H9 (cell line): Measurements from ENCODE around the gene RNF41. TPM values are rescaled to one million over a fixed set of nuclear protein-coding genes. Genes with fewer than 3 reads are reported as not detected.
A peak's percentile ranks its signal among the peaks of the same experiment; 100 is the strongest.

ENCODE experiments used
- DNase-seq: peaks from one replicate; pipeline ENCODE4 v3.0.0-alpha.2; 2017
- H2AFZ ChIP-seq: one replicate; pipeline ENCODE4 v1.6.1; 2013; ENCODE audit warnings: mild to moderate bottlenecking, low read length, control low read depth, moderate library complexity
- H2AK5ac ChIP-seq: 2 replicates; pipeline ENCODE4 v1.6.1; 2013; ENCODE audit warnings: low read length, control low read depth, mixed read lengths; ENCODE audit not compliant: insufficient read length
- H2BK120ac ChIP-seq: one replicate; pipeline ENCODE4 v1.6.1; 2013; ENCODE audit warnings: low read depth, mild to moderate bottlenecking, low read length, control low read depth, inconsistent platforms; ENCODE audit not compliant: poor library complexity, severe bottlenecking
- H2BK12ac ChIP-seq: 2 replicates; pipeline ENCODE4 v1.6.1; 2013; ENCODE audit warnings: low read length, control low read depth, mixed read lengths, low read depth; ENCODE audit not compliant: insufficient read length
- H2BK15ac ChIP-seq: 2 replicates; pipeline ENCODE4 v1.6.1; 2013; ENCODE audit warnings: low read depth, low read length, control low read depth
- H2BK20ac ChIP-seq: one replicate; pipeline ENCODE4 v1.6.1; 2013; ENCODE audit warnings: low read depth, mild to moderate bottlenecking, low read length, control low read depth, inconsistent platforms; ENCODE audit not compliant: poor library complexity, severe bottlenecking
- H2BK5ac ChIP-seq: 2 replicates; pipeline ENCODE4 v1.6.1; 2013; ENCODE audit warnings: low read length, control low read depth, mixed read lengths; ENCODE audit not compliant: insufficient read length
- H3K14ac ChIP-seq: 2 replicates; pipeline ENCODE4 v1.6.1; 2013; ENCODE audit warnings: low read length, control low read depth; ENCODE audit not compliant: insufficient read depth
- H3K18ac ChIP-seq: 2 replicates; pipeline ENCODE4 v1.6.1; 2013; ENCODE audit warnings: low read depth, mild to moderate bottlenecking, mixed read lengths, low read length, control low read depth; ENCODE audit not compliant: insufficient read length
- H3K23ac ChIP-seq: 2 replicates; pipeline ENCODE4 v1.6.1; 2013; ENCODE audit warnings: low read length, control low read depth, mixed read lengths, low read depth; ENCODE audit not compliant: insufficient read length
- H3K23me2 ChIP-seq: 2 replicates; pipeline ENCODE4 v1.6.1; 2013; ENCODE audit warnings: low read depth, mild to moderate bottlenecking, mixed read lengths, low read length, control low read depth; ENCODE audit not compliant: insufficient read length, poor library complexity, severe bottlenecking
- H3K27ac ChIP-seq: 2 replicates; pipeline ENCODE4 v1.5.1; 2013; ENCODE audit warnings: low read length, control low read depth, mixed read lengths, low read depth; ENCODE audit not compliant: insufficient read length
- H3K27me3 ChIP-seq: 2 replicates; pipeline ENCODE4 v1.6.1; 2013; ENCODE audit warnings: low read length, control low read depth, inconsistent platforms; ENCODE audit not compliant: insufficient read depth
- H3K4ac ChIP-seq: 2 replicates; pipeline ENCODE4 v1.6.1; 2013; ENCODE audit warnings: low read depth, mild to moderate bottlenecking, control low read depth, inconsistent platforms, low read length, moderate library complexity
- H3K4me1 ChIP-seq: 2 replicates; pipeline ENCODE4 v1.6.1; 2013; ENCODE audit warnings: low read length, control low read depth, inconsistent platforms; ENCODE audit not compliant: insufficient read depth
- H3K4me2 ChIP-seq: 2 replicates; pipeline ENCODE4 v1.6.1; 2013; ENCODE audit warnings: low read length, control low read depth, mixed read lengths; ENCODE audit not compliant: insufficient read length, insufficient read depth
- H3K56ac ChIP-seq: 2 replicates; pipeline ENCODE4 v1.6.1; 2013; ENCODE audit warnings: low read depth, mild to moderate bottlenecking, mixed read lengths, low read length, control low read depth; ENCODE audit not compliant: insufficient read length
- H3K79me1 ChIP-seq: 2 replicates; pipeline ENCODE4 v1.6.1; 2013; ENCODE audit warnings: low read depth, mild to moderate bottlenecking, moderate library complexity, low read length, control low read depth, inconsistent platforms; ENCODE audit not compliant: insufficient read depth, poor library complexity, severe bottlenecking
- H3K79me2 ChIP-seq: 2 replicates; pipeline ENCODE4 v1.6.1; 2013; ENCODE audit warnings: low read length, control low read depth, inconsistent platforms; ENCODE audit not compliant: insufficient read depth
- H3K9ac ChIP-seq: 2 replicates; pipeline ENCODE4 v1.6.1; 2013; ENCODE audit warnings: low read length, control low read depth, mixed read lengths; ENCODE audit not compliant: insufficient read length; ENCODE audit errors: extremely low read depth
- H3K9me3 ChIP-seq: one replicate; pipeline ENCODE4 v1.6.1; 2013; ENCODE audit warnings: low read depth, low read length, inconsistent platforms; ENCODE audit not compliant: control insufficient read depth
- H3T11ph ChIP-seq: one replicate; pipeline ENCODE4 v1.6.1; 2013; ENCODE audit warnings: mild to moderate bottlenecking, low read length, control low read depth, inconsistent platforms
- H4K20me1 ChIP-seq: one replicate; pipeline ENCODE4 v1.6.1; 2013; ENCODE audit not compliant: control insufficient read depth, insufficient read length, insufficient read depth
- H4K5ac ChIP-seq: 2 replicates; pipeline ENCODE4 v1.6.1; 2013; ENCODE audit warnings: low read depth, mild to moderate bottlenecking, mixed read lengths, low read length, control low read depth; ENCODE audit not compliant: insufficient read length
- H4K8ac ChIP-seq: replicated peaks from 2 replicates; pipeline ENCODE4 v1.6.1; 2013; ENCODE audit warnings: low read length, control low read depth, mixed read lengths, low read depth; ENCODE audit not compliant: insufficient read length
- H4K91ac ChIP-seq: 2 replicates; pipeline ENCODE4 v1.6.1; 2013; ENCODE audit warnings: low read depth, mild to moderate bottlenecking, moderate library complexity, mixed read lengths, low read length, control low read depth; ENCODE audit not compliant: insufficient read length
- H3K27ac Mint-ChIP-seq, 3 experiments: 2 replicates in 2 of 3; 3 replicates in 1 of 3; pipeline ENCODE4 v1.8.0; 2020 to 2021; ENCODE audit warnings: mixed read lengths in 3 of 3, mild to moderate bottlenecking in 1 of 3, moderate library complexity in 1 of 3
- H3K27me3 Mint-ChIP-seq: 2 replicates; pipeline ENCODE4 v1.8.0; 2021; ENCODE audit warnings: low read depth, mild to moderate bottlenecking, moderate library complexity, mixed read lengths
- H3K36me3 Mint-ChIP-seq, 3 experiments: 2 replicates in 2 of 3; 3 replicates in 1 of 3; pipeline ENCODE4 v1.8.0; 2020 to 2021; ENCODE audit warnings: low read depth in 3 of 3, mixed read lengths in 3 of 3; ENCODE audit not compliant: insufficient read depth in 1 of 3
- H3K4me1 Mint-ChIP-seq, 2 experiments: 2 replicates each; pipeline ENCODE4 v1.8.0; 2020; ENCODE audit warnings: mixed read lengths in 2 of 2
- H3K4me3 Mint-ChIP-seq, 2 experiments: 2 replicates in 1 of 2; 3 replicates in 1 of 2; pipeline ENCODE4 v1.8.0; 2020 to 2021; ENCODE audit warnings: mild to moderate bottlenecking in 2 of 2, mixed read lengths in 2 of 2, moderate library complexity in 1 of 2
- H3K9me3 Mint-ChIP-seq, 2 experiments: 2 replicates in 1 of 2; 3 replicates in 1 of 2; pipeline ENCODE4 v1.8.0; 2020; ENCODE audit warnings: mild to moderate bottlenecking in 2 of 2, mixed read lengths in 2 of 2, moderate library complexity in 1 of 2
- CTCF ChIP-seq: fragments of 200-600 bp; sonication (generic); conservative IDR thresholded peaks from 3 replicates; pipeline ENCODE4 v1.8.0; 2021; ENCODE audit warnings: antibody characterized with exemption, mild to moderate bottlenecking
- WGBS: extraction: QIAGEN DNeasy Blood & Tissue Kit; methylation state at CpG from one replicate; pipeline ENCODE4 v1.1.7; 2013; ENCODE audit warnings: missing lambda C conversion rate, low lambda C conversion rate, mixed read lengths; ENCODE audit not compliant: insufficient read length; ENCODE audit errors: extremely low coverage; 5-methylcytosine and 5-hydroxymethylcytosine counted together
- total RNA-seq: library from RNA; stranded (reverse); gene quantifications from 2 replicates; pipeline ENCODE4 v1.2.1, GENCODE V29; 2021

RNF41 gene
- total RNA-seq, 1 experiment from 2014 or later, result 60.8 TPM

GRCh38 chr12:56162468-56163290 is 59.0 kb downstream of the RNF41 start:
- Histone ChIP-seq H3K23me2 (peaks cover 9% of the 10 kb centered on the region), H3K18ac (no peak overlapping the region), H3K4ac (no peak overlapping the region), H2AK5ac (no peak overlapping the region), H4K20me1 (no peaks in the 10 kb centered on the region), H3K14ac (no peak overlapping the region), H4K91ac (no peak overlapping the region), H2BK5ac (no peak overlapping the region), H2AFZ (no peak overlapping the region), H3K4me1 (peaks cover 5% of the 10 kb centered on the region; the same call in 1 of the 2 replicates), H3K9ac (no peak overlapping the region), H2BK15ac (no peak overlapping the region), H3K79me1 (peaks cover 2% of the 10 kb centered on the region), H3K27ac (no peak overlapping the region), H2BK120ac (no peak overlapping the region), H2BK12ac (no peak overlapping the region), H3K56ac (no peak overlapping the region), H3K23ac (no peak overlapping the region), H3K79me2 (peaks cover 3% of the 10 kb centered on the region; the same call in 1 of the 2 replicates), H3K9me3 (no peaks in the 10 kb centered on the region), H3K27me3 (no peaks in the 10 kb centered on the region), H4K8ac (no peak overlapping the region), H3K4me2 (no peak overlapping the region), H4K5ac (no peak overlapping the region), H2BK20ac (no peak overlapping the region), H3T11ph (no peak overlapping the region)
- Mint-ChIP-seq H3K36me3 (peaks cover 64 to 88% (median 86%) of the 10 kb centered on the region in 3 experiments), H3K9me3 (peaks cover 0 to 4% of the 10 kb centered on the region in 2 experiments; a peak in 3 of 5 replicates), H3K27me3 (peaks cover 11% of the 10 kb centered on the region), H3K4me3 (no peak overlapping the region; a peak in 1 of 5 replicates), H3K4me1 (peaks cover 42 to 53% of the 10 kb centered on the region in 2 experiments), H3K27ac (peak overlapping the region; percentile 28 to 93 (median 85); a peak in 5 of 7 replicates)
- DNase-seq, result peak; percentile 66
- WGBS, result no CpG with 5 or more reads among the region's 11 CpGs
- no peak for TF ChIP-seq CTCF
